HG02642 (cell line): ENCODE measurements around the gene PHOSPHO2.
"Not testable (repeated sequence)": the region's sequence is repeated elsewhere in the genome, so short reads cannot be mapped to it uniquely, and the experiment has no call there.

Source experiments
- ATAC-seq: cut with Tn5 transposase; IDR thresholded peaks from one replicate; pipeline ENCODE4 v1.9.1; 2021; ENCODE audit warnings: mild to moderate bottlenecking; ENCODE audit not compliant: unreplicated experiment, poor library complexity

Gene PHOSPHO2

DNA sequence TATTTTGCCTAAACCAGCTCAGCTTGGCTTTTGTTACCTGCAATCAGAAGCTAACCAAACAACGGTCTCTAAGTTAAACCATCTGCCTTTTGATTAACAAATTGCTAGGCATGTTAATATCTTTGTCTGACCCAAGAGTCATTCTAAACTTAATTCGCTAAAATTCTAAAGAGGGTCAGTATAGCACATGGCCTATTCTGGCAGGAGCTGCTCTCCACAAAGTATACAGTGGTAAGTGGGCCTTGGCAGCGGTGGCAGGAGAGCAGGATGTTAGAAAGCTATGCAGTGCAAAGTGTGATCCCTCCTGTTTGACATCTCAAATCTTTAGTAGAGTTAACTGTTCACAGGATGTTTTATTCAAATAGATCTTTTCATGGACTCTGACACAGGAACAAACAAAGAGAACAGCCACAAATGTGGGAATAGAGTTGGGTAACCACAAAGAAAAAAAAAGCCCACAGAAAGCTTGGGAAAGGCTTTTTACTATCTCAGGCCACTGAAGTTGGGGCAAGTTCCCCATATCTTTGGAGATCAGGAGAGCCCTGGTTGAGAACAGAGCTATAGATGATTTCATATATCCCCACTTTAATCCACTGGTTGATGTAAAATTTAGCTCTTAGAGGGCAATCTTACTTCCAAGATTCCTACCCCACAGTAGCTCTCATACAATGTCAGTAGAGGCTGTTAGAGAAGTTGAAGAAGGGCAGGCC lies 10.7 kb upstream of the PHOSPHO2 start:
- ATAC-seq = no peak

GRCh38 chr2:169684135-169684565 lies 10.1 kb upstream of the PHOSPHO2 start:
- no peak for ATAC-seq

DNA sequence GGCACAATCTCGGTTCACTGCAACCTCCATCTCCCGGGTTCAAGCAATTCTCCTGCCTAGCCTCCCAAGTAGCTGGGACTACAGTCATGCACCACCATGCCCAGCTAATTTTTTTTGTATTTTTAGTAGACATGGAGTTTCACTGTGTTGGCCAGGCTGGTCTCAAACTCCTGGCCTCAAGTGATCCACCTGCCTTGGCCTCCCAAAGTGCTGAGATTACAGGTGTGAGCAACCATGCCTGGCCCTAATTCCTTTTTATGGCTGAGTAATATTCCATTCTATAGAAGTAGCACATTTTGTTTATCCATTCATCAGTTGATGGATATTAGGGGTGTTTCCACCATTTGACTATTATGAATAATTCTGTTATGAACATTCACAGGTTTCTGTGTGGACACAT lies 9.6 kb upstream of the PHOSPHO2 start:
- not testable (repeated sequence) for ATAC-seq

- ATAC-seq = not testable (repeated sequence)
Measured at GRCh38 chr2:169686825-169687224, 7.4 kb upstream of the PHOSPHO2 start.

DNA sequence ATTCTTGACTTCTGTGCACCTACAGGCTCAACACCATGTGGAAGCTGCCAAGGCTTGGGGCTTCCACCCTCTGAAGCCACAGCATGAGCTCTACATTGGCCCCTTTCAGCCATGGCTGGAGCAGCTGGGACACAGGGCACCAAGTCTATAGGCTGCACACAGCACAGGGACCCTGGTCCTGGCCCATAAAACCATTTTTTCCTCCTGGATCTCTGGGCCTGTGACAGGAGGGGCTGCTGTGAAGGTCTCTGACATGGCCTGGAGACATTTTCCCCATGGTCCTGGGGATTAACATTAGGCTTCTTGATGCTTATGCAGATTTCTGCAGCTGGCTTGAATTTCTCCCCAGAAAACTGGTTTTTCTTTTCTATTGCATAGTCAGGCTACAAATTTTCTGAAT lies 6.3 kb upstream of the PHOSPHO2 start:
- ATAC-seq = not testable (repeated sequence)

DNA sequence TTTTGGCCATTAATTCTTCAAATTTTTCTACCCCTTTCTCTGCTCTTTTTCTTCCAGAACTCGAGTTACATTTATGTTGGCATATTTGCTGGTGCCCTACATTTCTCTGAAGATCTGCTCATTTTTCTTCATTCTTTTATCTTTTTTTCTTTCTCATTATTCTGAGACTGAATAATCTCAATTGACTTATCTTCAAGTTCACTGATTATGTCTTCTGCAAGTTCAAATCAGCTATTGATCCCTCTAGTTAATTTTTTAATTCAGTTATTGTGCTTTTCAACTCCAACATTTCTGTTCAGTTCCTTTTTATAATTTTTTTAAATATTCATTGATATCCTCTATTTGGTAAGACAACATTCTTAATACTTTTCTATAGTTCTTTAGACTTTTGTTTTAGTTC lies 3.3 kb upstream of the PHOSPHO2 start:
- no peak for ATAC-seq

DNA sequence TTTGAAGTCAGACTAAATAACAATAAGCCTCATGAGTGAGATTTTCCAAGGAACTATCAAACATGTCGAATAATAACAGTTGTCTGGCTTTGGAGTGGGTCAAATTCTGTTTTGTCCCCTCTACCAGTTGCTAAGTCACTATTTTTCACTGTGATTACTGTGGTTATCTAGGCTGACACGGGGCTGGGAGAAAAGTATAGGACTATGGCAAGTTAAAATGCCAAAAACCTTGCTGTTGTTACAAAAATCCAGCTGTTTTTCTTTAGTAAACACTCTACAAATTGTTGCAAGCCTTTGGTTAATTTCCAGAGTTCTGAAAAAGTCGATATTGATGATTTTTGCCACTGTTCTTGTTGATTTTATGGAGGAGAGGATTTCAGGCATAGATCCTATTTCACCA lies 1.6 kb upstream of the PHOSPHO2 start:
- ATAC-seq = no peak

DNA sequence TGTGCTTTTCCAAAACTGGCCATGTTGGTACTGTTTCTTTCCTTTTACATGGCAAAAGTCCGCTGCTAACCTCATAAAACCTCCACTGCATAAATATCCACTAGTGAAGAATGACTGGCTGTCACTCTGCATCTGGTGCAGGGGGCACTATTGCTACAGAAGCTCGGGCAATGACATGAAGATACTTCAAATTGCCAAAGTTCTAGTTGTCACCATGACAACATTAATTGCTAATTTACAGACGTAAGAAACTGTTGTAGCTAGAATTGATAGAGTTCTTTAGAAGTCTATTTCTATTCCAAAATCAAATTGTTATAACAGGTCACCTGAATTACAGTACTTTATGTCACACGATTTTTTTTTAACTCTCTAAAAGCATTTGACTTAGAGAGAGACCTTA lies 909 bp upstream of the PHOSPHO2 start:
- no peak for ATAC-seq

- ATAC-seq = no peak
Measured at GRCh38 chr2:169694894-169695260, 608 bp downstream of the PHOSPHO2 start.

GRCh38 chr2:169696381-169696780 lies 2.1 kb downstream of the PHOSPHO2 start:
- no peak for ATAC-seq

DNA sequence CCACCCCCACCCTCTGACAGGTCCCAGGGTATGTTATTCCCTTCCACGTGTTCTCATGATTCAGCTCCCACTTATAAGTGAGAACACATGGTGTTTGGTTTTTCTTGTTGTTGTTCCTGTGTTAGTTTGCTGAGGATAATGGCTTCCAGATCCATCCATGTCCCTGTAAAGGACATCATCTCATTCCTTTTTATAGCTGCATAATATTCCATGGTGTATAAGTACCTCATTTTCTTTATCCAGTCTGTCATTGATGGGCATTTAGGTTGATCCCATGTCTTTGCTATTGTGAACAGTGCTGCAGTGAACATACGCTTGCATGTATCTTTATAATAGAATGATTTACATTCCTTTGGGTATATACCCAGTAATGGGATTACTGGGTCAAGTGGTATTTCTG lies 4.9 kb downstream of the PHOSPHO2 start:
- ATAC-seq = not testable (repeated sequence)

DNA sequence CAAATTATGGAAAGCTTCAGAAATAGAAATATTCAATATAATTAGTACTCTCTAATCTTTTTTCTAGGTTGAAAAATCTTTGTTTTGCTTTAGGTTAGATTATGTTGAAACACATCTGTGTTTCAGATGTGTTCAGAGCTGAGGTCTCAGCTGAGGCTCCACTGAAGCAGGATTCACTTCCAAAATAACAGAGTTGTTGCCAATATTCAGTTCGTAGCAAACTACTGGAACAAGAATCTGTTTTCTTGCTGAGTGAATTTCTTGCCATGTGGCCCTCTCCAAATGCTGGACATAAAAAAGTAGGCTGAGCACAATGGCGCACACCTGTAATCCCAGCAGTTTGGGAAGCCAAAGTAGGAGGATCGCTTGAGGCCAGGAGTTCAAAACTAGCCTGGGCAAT lies 8.7 kb downstream of the PHOSPHO2 start:
- ATAC-seq = no peak

GRCh38 chr2:169704160-169704708 lies 10.0 kb downstream of the PHOSPHO2 start:
- ATAC-seq = no peak

DNA sequence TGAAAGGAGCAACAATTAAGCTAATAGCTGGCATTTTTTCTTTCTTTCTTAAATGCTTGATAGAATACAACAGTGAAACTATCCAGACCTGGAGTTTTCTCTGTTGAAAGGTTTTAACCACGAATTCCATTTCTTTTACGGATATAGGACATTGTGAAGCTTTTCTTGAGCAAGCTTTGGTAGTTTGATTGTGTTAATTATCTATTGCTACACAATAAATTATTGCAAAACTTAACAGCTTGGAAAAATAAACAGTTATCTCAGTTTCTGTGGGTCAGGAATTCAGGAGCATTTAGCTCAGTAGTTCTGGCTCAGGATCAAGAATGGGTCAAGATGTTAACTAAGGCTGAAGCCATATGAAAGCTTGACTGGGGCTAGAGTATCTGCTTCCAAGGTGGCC lies 11.7 kb downstream of the PHOSPHO2 start:
- ATAC-seq = no peak

- ATAC-seq = no peak
Measured at GRCh38 chr2:169707626-169708025, 13.4 kb downstream of the PHOSPHO2 start.

DNA sequence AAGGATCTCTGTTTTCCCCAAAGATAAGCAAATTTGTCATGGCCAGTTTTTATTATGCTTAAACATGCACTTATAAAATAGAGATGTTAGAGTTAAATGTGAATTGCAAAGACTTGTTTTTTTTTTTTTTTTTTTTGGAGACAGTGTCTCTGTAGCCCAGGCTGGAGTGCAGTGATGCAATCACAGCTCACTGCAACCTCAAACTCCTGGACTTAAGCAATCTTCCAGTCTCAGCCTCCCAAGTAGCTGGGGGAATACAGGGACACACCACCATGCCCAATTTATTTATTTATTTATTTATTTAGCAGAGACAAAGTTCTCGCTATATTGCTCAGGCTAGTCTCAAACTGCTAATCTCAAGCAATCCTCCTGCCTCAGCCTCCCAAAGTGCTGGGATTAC lies 15.1 kb downstream of the PHOSPHO2 start:
- no peak for ATAC-seq

- ATAC-seq = no peak
Measured at GRCh38 chr2:169709981-169710380, 15.7 kb downstream of the PHOSPHO2 start.

DNA sequence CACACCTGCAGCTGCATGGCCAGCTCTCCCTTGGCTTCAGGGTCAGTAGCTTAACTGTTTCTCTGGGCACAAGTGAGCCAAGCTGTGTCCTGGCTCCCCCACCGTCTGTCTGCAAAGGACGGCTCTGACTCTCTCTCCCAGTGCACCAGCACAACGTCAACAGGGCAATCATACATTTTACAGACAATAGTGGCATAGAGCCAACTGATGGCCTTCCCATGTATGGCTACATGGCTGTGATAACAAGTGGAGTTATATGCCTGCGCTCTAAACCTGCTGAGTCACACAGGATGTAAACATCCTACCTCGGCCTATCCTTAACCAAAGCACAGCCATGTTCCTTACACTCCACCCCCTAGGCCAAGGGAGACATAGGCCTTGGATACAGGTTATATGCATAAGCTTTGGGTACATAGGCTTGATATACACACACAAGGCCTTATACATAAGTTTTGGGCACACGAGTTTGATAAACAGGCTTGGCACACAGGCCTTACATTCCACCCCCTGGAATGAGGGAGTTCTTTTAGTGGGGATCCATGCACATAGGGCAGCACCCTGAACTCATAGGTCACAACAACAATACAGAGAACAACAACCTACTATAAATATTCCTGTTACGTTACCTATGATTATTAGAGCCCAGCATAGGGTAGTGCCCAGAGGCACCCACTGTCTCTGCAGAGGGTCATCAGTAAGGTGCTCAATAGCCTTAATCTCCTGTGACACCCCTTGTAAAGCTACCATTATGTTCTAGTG lies 17.7 kb downstream of the PHOSPHO2 start:
- no peak for ATAC-seq

GRCh38 chr2:169712791-169713227 lies 18.5 kb downstream of the PHOSPHO2 start:
- no peak for ATAC-seq

- ATAC-seq = no peak
Measured at GRCh38 chr2:169713331-169713730, 19.1 kb downstream of the PHOSPHO2 start.

DNA sequence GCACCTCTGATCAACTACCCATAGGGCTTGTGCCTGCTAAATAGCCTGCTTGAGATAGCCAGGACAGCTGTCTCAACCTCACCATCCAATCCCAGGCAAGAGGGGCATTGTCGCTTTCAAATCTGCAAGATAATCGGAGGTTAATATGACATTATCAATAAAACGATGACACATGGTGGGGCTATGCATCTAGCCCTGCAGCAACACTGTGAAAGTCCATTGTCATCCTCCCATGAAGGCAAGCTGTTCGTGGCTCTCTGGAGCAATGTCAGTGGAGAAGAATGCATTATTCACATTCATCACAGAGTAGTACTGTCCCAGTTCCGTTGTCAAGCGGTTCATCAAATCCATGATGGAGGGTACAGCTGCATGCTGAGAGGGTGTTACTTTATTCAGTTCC lies 20.4 kb downstream of the PHOSPHO2 start:
- no peak for ATAC-seq
